GM23338 (cell line): ENCODE results near the gene THRB. TPM values are rescaled to one million over a fixed set of nuclear protein-coding genes. Genes with fewer than 3 reads are reported as not detected.

Experiments used
- ATAC-seq: fragments of 200-7000 bp; cut with Tn5 transposase; 3 replicates; pipeline ENCODE4 v1.9.1; 2020
- DNase-seq: peaks from one replicate; pipeline ENCODE4 v3.0.0-alpha.2; 2015; ENCODE audit warnings: low spot score
- H2AFZ ChIP-seq: fragments of 200-600 bp; sonication (generic); 2 replicates; pipeline ENCODE4 v1.8.0; 2016; ENCODE audit warnings: antibody characterized with exemption, mild to moderate bottlenecking, moderate library complexity
- H3F3A ChIP-seq: fragments of 200-600 bp; sonication (generic); replicated peaks from 2 replicates; pipeline ENCODE4 v1.8.0; 2017; ENCODE audit warnings: antibody characterized with exemption, mixed run types, low read depth
- H3K27ac ChIP-seq: fragments of 200-600 bp; sonication (generic); 2 replicates; pipeline ENCODE4 v1.6.1; 2016; ENCODE audit warnings: low read depth
- H3K27me3 ChIP-seq: fragments of 200-600 bp; sonication (generic); 2 replicates; pipeline ENCODE4 v1.8.0; 2016; ENCODE audit warnings: mild to moderate bottlenecking, mixed run types, moderate library complexity; ENCODE audit not compliant: insufficient read depth
- H3K36me3 ChIP-seq: fragments of 200-600 bp; sonication (generic); 2 replicates; pipeline ENCODE4 v1.8.0; 2016; ENCODE audit warnings: mild to moderate bottlenecking; ENCODE audit not compliant: insufficient read depth
- H3K4me1 ChIP-seq: fragments of 200-600 bp; sonication (generic); 2 replicates; pipeline ENCODE4 v1.8.0; 2016; ENCODE audit warnings: mild to moderate bottlenecking, moderate library complexity; ENCODE audit not compliant: insufficient read depth
- H3K4me2 ChIP-seq: fragments of 200-600 bp; sonication (generic); 2 replicates; pipeline ENCODE4 v1.7.1; 2017; ENCODE audit warnings: mixed run types
- H3K4me3 ChIP-seq: fragments of 200-600 bp; sonication (generic); 2 replicates; pipeline ENCODE4 v1.6.1; 2016; ENCODE audit warnings: mixed run types
- H3K79me2 ChIP-seq: fragments of 200-600 bp; sonication (generic); replicated peaks from 2 replicates; pipeline ENCODE4 v1.8.0; 2017; ENCODE audit warnings: mild to moderate bottlenecking; ENCODE audit not compliant: insufficient read depth
- H3K9me2 ChIP-seq: fragments of 200-600 bp; sonication (generic); 2 replicates; pipeline ENCODE4 v1.8.0; 2017; ENCODE audit not compliant: insufficient read depth
- H4K20me1 ChIP-seq: fragments of 200-600 bp; sonication (generic); replicated peaks from 2 replicates; pipeline ENCODE4 v1.8.0; 2017; ENCODE audit warnings: mild to moderate bottlenecking; ENCODE audit not compliant: insufficient read depth
- H3K27ac Mint-ChIP-seq: 2 replicates; pipeline ENCODE4 v1.8.0; 2020; ENCODE audit warnings: inconsistent platforms, mild to moderate bottlenecking, moderate library complexity, mixed read lengths
- H3K27me3 Mint-ChIP-seq: 3 replicates; pipeline ENCODE4 v1.8.0; 2022; ENCODE audit warnings: low read depth, mild to moderate bottlenecking, moderate library complexity, mixed read lengths, inconsistent platforms; ENCODE audit not compliant: insufficient read depth, poor library complexity
- H3K36me3 Mint-ChIP-seq: 3 replicates; pipeline ENCODE4 v1.8.0; 2021; ENCODE audit warnings: low read depth, mild to moderate bottlenecking, inconsistent platforms, moderate library complexity, mixed read lengths
- H3K4me1 Mint-ChIP-seq: 3 replicates; pipeline ENCODE4 v1.8.0; 2020; ENCODE audit warnings: mild to moderate bottlenecking, inconsistent platforms, mixed read lengths
- H3K4me3 Mint-ChIP-seq: 3 replicates; pipeline ENCODE4 v1.8.0; 2021; ENCODE audit warnings: moderate library complexity, mild to moderate bottlenecking, inconsistent platforms, mixed read lengths
- H3K9me3 Mint-ChIP-seq: 3 replicates; pipeline ENCODE4 v1.8.0; 2020; ENCODE audit warnings: moderate library complexity, mild to moderate bottlenecking, inconsistent platforms, mixed read lengths
- CREB1 ChIP-seq: fragments of 250-450 bp; sonication (Bioruptor Pico); IDR thresholded peaks from 2 replicates; pipeline ENCODE4 v1.5.0; 2020; ENCODE audit warnings: low read depth, mild to moderate bottlenecking, moderate library complexity
- CTCF ChIP-seq, 2 experiments: fragments of 200-600 bp in 1 of 2; sonication (generic) in 1 of 2; conservative IDR thresholded peaks; 2 replicates each; pipeline versions ENCODE4 v1.5.1 to v1.6.1; 2016 to 2017; ENCODE audit warnings: antibody characterized with exemption in 2 of 2, low read depth in 2 of 2, mild to moderate bottlenecking in 2 of 2, moderate library complexity in 1 of 2
- ETS1 ChIP-seq: IDR thresholded peaks from 2 replicates; pipeline ENCODE4 v1.6.1; 2016; ENCODE audit warnings: antibody characterized with exemption
- JUNB ChIP-seq: IDR thresholded peaks from one replicate; pipeline ENCODE4 v1.6.1; 2016; ENCODE audit warnings: antibody characterized with exemption; ENCODE audit not compliant: unreplicated experiment
- ZNF462 ChIP-seq: fragments of 250-450 bp; sonication (Bioruptor Pico); IDR thresholded peaks from 2 replicates; pipeline ENCODE4 v1.5.0; 2020; ENCODE audit warnings: mild to moderate bottlenecking, moderate library complexity
- polyA plus RNA-seq: library from polyadenylated mRNA; unstranded; fragments of >200 nt; fragmentation: Nextera tagmentation; extraction: Ambion mirVana; gene quantifications from 2 replicates; pipeline ENCODE4 v1.2.1, GENCODE V29; 2016
- total RNA-seq: library from RNA; depleted of rRNA; stranded (reverse); fragments of >200 nt; shearing (Covaris generic); gene quantifications from 2 replicates; pipeline ENCODE4 v1.2.3, GENCODE V29; 2014

THRB gene
- total and polyA plus RNA-seq, 2 experiments from 2014 or later, result 1.7 to 3.2 TPM

GRCh38 chr3:24190256-24190655, 304.4 kb downstream of the THRB start (continued):
- no peak for TF ChIP-seq ZNF462
- TF ChIP-seq JUNB, result no peak
- no peak for TF ChIP-seq ETS1
- TF ChIP-seq CREB1 (CRISPR knock-in tag), result no peak

- Mint-ChIP-seq H3K9me3 (no peaks in the 10 kb centered on the region), H3K36me3 (no peaks in the 10 kb centered on the region), H3K27ac (peak overlapping the region; percentile 84; the same call in 1 of the 2 replicates), H3K4me3 (no peak overlapping the region), H3K4me1 (0 out of 3 replicates have a peak, but pooled peaks cover 2% of the 10 kb centered on the region), H3K27me3 (no peaks in the 10 kb centered on the region)
- TF ChIP-seq CTCF (conservative IDR thresholded peaks at IDR 0.05; ENCODE audit: low read depth in 2 of 2) (peak; percentile 81 to 87), CREB1 (CRISPR knock-in tag) (no peak)
- H3K4me3 ChIP-seq, result no peak overlapping the region
- H3K36me3 ChIP-seq, result no peaks in the 10 kb centered on the region
- no peaks in the 10 kb centered on the region for H3F3A ChIP-seq
- no peaks in the 10 kb centered on the region for H4K20me1 ChIP-seq
- no peaks in the 10 kb centered on the region for H3K79me2 ChIP-seq
- no peaks in the 10 kb centered on the region for H3K4me1 ChIP-seq
- H2AFZ ChIP-seq, result no peak overlapping the region
- no peak overlapping the region for H3K27ac ChIP-seq
- peak; percentile 95 for ATAC-seq
- peak; percentile 90 for DNase-seq
- H3K4me2 ChIP-seq, result no peak overlapping the region
- no peaks in the 10 kb centered on the region for H3K9me2 ChIP-seq
- no peaks in the 10 kb centered on the region for H3K27me3 ChIP-seq
These were observed 308.8 kb downstream of the THRB start for GRCh38 chr3:24185738-24186384.
